ENCODE results near the gene ABR.

The ABR gene

DNA sequence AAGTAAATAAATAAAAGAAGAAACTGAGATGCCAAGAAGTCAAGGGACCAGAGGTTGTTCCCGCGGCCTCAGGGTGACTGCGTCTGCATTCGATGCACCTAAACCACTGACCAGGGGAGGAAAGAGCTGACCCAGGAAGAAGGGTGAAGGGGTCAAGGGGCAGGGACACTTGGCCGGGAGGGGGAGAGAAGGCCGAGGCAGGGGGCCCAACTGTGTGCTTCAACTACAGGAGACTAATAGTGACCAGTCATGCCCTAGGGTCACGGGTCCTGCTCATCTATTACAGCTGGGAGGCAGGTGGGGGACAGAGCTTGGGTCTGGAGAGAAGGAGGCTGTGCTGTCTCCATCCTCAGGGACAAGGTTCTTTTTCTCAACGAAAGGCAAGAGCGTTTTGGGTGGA is 138.0 kb downstream of the ABR start:
- DNase-seq: no peak

DNA sequence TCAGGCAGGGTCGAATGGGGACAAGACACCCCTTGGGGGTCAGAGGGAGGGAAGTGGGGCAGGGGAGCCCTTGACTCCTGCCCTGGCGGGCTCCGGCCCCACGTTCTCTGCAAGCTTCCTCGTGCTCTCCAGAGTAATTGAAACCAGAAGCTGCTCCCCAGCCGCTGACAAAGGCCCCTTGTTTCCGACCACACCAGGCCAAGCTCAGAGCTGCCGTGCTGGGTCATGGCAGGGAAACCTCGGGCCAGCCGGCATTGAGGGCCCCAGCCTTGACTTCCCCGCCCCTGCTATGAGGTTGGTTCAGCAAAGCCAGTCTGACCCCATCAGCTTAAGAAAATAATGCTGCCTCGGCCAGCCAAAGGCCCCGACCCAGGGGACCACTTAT is 139.6 kb downstream of the ABR start:
- DNase-seq: no peak

DNA sequence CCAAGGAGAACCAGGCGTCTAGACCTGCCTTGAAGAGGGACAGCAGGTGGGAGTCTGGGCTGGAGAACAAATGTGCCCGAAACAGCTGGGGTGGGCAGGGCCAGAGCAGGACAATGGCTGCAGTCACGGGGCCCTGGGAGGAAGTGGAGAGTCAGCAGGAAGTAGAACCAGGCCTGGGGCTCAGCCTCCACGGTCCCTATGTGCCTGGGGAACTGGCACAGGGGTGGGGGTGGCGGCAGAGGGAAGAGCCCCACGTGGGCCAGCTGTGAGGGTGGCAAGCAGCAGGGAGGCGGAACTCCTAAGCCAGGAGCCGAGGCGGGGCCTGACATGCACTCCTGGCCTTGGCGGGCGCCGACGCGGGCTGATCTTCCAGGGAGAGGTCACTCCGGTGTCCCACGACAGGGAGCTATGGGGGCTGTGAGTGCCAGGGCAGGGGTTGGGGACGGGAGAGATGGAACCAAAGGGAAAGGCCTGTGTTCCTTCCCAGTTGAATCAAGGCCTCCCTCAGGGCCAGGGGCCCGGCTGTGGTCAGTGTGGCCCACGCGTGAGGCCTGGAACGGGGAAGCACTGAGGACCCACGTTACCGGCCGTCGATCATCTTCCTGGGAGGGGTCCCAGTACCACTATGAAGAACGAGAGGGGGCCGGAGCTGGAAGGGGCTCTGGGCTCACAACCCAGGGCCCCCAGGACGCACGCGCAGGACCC is 140.1 kb downstream of the ABR start:
- DNase-seq: no peak

DNA sequence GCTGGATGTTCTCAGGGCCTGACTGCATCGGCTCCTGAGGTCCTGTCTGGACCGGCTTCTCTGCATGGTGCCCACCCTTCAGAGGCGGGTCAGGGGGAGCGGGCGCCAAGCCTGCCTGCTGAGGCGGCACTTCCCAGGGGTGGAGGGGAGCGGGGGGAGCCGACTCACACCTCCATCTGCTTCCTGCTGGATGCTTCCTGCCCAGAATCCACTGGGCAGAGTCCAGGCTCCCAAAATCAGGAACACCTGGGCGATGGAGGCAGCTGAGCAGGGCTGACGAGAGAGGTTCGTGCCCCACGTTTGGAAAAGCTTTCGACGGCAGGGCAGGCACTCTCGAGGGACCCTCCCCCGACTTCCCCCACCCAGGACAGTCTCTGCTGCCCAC is 140.7 kb downstream of the ABR start:
- DNase-seq: no peak

DNA sequence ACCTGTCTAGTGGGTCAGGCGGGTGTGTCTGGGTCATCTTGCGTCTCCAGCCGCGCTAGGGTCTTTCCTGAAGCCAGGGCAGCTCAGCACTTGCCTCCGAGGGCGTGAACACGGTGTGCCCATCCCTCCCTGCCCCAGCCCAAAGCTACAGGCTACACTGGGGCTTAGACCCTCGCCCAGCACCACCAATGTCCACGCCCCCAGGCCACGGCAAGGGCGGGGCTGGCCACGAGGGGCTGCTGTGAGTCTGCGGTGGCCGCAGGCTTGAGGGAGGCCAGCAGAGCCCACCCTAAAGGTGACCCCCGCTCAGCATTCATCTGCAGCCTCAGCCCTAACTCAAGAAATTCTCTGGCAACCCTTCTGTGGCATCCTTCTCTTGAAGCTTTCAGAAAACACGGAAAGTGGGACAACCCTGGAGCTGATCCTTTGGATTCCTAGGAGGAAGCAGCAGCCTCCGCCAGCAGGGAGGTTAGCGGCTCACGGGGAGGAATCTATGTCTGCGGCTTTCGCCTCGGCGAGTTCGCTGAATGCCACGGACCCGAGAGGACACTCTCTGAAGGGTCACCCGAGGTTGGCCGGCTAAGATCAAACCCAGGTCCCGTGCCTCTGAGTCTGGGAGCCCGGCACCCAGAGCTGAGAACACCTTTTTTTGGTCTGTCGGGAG is 141.2 kb downstream of the ABR start:
- DNase-seq: no peak

DNA sequence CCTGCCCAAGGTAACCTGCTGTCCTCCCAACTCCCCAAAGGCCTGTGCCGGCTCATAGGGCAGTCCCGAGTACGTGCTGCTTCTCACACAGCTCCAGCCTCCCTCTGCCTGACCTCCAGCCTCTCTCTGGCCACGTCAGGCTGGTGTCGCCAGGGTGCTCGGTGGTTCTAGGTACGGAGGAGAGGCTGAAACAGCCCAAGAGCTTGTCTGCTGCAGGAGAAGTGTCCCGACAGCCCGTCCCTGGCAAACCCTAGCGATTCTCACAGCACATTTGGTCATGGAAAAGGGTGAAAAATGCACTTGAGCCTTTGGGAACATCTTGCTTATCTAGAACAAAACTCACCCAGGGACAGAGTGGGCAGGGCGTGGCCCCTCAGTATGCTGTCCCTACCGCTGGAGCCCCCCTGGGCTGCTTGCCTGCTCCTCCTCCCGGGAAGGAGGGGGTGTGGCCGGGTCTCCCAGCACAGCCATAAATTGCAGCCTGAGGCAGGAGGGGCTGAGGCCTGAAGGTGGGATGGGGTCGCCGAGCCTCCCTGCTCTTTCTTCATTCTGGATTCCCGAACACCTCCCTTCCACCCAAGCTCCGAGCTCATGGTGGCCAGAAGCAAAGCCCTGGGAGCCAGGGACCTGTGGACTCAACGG is 142.4 kb downstream of the ABR start:
- DNase-seq: no peak

DNA sequence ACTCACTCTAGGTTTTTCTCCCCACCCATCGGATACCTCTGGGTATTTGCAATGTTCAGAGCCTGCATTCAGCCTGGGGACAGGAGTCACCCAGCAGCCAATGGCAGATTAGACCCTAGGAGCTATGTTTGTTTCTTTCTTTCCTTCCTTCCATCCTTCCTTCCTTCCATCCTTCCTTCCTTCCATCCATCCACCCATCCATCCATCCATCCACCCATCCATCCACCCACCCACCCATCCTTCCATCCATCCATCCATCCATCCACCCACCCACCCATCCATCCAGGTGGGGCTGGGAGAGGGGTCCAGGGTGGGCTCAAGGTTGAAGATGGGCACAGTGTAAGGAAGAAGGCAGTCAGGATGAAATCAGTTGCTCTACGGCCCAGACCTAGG is 142.9 kb downstream of the ABR start:
- DNase-seq: no peak

DNA sequence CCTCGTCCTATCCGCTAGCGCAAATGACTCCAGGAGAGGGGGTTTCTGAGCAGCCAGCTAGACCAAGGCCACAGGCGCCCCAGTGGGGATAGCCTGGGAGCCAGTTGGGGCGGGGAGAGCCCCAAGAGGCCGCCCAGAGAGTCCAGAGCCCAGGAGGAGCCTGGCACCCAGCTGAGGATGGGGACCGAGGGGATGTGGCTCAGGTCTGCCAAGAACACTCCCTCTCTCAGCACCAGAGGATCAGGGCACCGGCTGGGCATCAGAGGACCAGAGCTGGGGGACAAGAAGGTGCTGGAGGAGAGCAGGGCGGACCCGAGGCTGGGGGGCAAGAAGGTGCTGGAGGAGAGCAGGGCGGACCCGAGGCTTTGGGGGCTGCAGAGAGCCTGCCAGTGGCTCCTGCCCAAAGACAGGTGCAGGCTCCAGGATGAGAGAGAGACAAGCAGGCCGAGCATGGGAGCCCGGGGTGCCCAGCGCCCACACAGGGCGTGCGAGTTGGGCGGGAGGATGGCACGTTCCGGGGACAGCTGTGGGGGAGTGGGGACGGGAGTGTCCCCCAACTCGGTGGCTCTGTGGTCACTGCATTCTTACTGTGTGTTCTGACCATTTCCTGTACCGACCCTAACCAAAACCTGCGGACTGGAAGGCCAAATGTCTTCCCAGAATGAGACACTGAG is 143.5 kb downstream of the ABR start:
- DNase-seq: no peak

DNA sequence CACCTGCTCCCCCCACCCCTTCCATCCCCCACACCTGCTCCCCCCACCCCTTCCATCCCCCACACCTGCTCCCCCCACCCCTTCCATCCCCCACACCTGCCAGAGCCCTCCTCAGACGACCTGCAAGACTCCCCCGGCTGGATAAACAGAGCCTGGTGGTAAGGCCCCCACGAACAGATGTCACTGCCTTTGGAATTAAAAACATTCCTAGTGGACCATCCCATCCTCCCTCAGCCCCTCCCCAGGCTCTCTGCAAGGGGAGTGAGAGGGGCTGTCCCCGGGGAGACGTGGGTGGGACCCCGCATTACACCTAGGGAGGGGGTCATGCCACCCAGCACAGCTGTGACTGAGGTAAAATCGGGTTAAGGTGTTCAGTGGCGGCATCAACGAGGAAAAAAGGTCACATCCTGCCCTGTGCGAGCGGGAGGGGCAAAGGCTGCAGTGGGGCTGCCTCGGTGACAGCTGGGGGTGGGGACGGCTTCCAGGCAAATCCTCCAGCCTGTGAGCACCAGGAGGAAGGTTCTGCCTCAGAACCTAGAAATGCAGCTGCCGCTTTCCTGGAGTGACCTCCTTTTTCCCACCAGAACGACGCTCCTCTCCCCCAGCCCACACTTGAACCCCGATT is 144.1 kb downstream of the ABR start:
- DNase-seq: no peak

DNA sequence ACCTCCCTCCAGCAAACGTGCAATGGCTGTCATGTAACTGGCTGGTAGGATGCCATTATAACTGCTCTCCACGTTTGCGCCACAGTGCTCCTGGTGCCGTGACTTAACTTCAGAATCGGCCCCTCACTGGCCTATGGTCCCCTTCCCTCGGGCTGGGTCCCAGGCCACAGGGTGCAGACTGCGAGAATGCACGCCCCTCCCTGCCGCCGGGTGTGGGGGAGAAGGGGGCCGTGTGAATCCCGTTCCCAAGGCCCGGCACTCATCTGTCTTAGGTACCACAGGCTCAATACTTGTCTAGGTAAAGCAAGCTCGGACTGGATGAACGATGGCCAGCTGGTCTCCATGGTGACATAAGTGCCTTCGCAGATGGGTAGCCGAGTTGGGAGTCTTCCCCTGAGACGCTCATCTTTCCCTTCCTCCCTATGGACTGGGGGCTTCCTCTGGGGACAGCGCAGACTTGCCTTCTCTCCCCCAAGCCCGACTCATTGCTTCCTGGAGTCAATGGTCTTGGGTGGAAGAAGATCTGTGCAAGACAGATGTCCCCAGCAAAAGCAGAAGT is 145.1 kb downstream of the ABR start:
- DNase-seq: no peak

DNA sequence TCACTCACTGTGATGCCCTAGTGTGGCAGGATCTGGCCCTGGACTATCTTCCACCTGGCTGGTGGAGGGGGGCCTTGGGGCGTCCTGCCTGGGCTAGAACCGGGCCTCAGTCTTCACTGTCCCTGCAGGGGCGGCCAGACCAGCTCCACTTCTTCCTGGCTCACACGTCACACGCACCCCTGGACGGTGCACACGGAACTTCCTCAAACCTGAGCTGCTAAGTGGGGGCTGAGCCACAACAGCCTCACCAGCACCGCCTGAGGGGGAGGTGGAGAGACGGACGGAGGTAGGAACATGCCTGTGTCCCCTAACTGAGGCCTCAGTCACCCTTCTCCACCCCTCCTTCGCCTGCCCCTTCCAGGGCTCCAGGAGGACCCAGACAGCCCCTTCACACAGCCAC is 146.3 kb downstream of the ABR start:
- no peak for DNase-seq

DNA sequence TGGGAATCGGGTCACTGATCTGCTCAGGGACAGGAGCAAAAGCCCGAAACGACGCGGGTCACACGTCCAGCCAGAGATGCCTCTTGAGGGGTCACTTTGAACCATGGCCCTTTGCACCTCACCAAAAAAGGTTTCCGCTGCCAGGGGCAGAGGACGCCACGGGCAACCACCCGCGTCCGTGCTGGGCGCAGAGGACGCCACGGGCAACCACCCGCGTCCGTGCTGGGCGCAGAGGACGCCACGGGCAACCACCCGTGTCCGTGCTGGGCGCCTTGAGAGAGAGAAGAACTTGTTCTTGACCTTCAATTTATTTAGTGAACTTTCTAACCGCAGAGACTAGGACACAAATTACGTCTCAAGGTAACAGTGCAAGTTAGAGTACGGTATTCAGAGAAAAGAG is 147.4 kb downstream of the ABR start:
- DNase-seq: no peak

DNA sequence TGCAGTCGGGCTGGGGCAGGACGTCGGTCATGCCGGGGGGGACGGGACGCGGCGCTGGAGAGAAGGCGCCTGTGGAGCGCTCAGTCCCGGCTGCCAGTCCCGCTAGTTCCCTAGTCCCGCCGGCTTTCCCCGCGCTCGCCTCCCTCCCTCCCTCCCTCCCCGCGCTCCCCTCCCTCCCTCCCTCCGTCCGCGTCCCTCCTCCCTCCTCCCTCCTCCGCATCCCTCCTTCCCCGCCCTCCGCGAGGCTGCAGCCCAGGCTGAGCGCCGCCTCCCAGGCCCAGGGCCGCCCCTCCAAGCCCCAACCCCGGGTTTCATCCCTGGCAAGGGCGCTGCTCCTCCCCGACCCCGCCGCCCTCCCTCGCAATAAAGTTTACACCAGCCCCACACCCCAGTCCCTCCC is 148.1 kb downstream of the ABR start:
- no peak for DNase-seq

DNA sequence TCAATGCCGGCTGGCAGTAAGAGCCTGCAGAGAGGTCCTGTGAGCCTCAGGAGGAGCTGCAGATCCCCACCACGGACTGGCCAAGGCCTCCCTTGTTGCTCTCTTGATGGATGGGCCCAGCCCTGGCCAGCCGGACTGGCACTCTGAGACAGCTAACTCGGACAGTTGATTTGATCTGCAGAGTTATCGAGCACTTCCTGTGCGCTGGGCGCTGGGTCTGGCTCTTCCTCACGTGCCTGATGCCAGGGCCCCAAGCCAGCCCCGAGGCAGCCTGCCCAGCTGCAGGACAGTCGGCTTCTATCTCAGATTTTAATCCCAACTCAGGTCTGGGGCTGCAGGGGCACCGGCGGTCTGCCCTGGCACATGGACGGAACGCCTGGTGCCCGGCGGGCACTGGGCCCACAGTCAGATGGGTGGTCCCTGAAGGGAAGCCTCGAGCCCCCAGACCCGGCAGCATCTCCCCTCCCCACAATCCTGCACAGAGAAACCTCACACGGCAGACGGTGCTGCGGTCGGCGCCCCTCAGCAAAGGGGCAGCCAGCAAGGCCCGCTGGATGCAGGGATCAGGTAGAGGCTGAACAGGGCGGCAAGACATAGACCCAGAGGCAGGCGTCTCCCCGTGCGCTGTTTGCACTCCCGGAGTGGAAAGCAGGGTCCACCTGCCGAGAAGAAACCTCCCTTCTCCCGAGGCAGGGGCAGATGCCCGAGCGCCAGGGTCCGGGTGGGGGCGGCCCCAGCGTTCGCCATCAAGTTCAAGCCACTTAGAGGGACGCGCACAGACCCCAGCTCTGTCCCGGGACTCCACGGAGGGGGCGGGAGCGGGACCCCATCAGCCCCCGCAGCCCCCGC is 148.9 kb downstream of the ABR start:
- DNase-seq: no peak

DNA sequence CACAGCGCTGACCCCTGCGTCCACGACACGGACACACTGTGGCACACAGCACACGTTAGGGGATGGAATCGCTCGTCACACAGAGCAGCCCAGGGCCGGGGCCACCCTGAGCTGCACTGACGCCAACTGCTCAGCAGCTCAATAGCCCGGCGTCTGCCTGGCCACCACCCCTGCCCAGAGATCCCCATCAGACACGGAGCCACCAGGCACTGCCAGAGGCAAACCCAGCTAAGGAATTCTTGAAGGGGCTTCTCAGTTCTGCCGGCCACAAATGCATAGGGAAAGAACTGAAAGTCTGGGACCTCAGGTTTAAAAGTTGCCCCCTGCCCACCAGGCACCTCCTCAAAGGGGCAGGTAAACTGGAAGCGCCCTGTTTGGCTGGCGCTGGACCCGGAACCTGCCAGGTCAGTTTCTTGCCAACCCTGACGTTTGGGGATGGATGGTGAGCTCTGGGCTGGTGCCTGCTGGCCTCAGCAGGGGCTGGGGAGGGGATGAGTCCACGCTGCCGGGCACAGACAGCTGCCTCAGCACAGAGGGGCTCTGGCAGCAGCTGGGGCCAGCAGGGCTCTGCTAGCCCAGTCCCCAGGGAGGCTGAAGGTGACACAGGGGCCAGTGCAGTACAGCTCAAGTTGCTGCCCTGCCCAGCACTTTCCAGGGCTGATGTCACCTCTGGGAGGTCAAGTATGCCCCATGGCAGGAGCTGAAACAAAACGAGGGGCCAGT is 149.7 kb downstream of the ABR start:
- DNase-seq: no peak

DNA sequence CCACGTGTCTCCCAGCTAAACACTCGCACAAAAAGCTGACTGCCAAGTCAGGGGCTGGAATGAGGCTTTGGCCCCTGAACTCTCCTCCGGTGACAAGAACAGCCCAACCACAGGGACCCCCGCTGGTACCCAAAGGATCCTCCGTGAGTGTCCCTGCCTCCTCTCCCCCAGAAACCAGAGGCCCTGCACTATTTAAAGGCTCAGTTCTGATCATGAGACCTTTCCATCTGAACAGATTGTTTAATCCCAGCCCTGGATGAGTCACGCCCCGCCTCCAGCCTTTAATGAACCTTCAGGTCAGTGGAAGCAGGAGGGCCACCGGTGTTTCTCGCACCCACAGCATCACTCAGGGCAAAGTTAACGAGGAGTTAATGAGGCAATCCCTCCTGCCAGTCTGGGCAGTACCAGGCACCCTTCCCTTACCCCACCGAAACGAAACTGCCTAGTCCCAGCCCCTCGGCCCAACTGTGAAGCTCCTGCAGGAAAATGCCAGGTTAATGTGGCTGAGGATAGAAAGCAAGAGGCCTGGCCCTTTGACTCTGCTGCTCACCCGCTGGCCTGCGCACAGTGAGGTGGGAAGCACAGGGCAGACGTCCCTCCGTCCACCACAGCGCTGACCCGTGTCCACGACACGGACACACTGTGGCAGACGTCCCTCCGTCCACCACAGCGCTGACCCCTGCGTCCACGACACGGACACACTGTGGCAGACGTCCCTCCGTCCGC is 150.4 kb downstream of the ABR start:
- DNase-seq: no peak

DNA sequence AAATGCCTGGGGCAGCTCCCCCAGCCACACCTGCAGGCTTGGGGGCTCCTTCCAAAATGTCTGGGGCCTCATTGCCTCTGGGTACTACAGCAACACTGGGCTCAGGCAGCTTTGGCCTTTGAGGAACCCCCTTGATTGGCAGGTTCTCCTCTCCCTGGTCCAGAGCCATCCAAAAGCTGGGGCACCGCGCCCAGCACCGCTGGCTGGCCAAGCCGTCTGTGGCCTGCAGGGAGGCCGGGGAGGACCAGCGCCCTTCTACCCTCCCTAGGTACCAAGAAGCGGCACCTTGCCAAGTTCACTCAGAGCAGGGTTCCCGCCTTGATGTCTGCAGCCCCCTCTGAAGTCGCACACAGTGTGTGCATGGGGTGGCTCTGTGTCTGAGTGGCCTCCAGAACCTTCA is 152.7 kb downstream of the ABR start:
- no peak for DNase-seq

DNA sequence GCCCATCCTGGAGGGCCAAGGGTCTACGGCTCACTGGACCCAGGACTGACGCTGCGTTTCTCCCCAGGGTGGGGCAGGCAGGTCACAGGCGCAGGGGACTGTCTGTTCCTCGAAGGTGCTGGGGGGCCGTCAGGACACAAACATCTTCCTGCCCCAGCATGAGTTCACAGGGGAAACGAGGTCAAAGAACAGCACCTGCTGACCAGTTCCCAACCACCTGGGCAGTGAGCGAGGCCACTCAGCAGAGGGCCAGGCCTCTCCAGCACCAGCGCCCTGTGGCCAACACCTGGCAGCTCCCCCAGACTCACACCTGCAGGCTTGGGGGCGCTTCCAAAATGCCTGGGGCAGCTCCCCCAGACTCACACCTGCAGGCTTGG is 153.2 kb downstream of the ABR start:
- no peak for DNase-seq

DNA sequence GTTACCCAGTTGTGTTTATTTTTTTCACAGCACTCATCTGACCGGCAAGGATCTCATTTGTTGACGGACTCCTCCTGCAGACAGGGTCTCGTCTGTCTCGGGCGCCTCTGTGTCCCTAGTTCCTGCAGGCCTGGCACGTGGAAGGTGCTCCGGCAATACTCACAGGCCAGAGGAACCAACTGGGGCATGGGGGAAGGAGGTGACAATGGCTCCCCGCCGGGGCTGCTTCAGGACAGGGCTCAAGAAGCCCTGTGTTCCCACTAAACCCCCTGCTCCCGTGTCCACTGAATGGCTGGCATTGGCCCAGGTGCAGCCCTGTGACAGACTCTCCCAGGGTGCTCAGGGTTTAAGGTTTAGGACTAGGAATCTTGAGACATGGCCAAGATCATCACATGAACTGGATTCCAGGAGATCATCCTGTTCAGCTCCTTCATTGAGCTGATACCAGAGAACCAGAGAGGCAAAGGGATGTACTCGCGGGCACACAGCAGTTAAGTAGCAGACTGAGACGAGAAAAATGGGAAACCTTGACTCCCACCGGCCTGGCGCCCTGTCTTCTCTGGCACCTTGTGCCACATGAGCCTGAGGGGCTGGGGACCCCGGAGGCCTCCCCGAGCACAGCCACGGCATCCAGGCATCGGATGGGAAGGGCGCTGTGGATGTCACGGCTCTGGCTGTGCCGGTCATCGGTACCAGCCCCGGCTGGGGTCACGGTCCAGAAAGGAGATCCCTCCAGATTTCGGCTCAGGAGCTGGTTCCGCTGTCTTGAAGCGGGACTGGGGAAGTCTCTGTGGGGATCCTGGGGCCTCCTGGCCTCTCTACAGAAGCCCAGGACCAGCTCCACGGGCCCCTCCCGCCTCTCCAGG is 153.8 kb downstream of the ABR start:
- DNase-seq: no peak

DNA sequence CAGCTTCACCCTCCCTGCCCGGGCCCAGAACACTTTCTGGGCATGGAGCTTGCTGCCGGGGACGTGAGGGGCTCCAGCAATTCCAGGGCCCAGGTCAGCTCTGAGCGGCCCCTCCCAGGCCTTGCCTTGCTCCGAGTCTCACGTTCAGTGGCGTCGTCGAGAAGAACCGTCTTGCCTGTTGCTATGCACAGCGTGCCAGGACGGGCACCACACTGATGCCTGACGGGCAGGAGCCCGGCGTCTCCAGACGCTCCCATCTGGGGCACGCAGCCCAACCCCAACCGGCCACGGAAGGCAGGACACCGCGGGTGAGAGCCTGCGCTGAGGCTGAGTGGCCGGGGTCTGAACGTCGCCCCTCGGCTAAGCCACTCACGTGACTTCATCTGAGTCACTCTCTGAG is 155.7 kb downstream of the ABR start:
- DNase-seq: no peak

Measured in activated T-cell treated with anti-CD3 and anti-CD28 coated beads for 4 hours (primary cell).